ENCODE data around the gene RPAIN.
"Not testable (repeated sequence)": the region's sequence is repeated elsewhere in the genome, so short reads cannot be mapped to it uniquely, and the experiment has no call there.

RPAIN gene

GRCh38 chr17:5422505-5422904 is 2.5 kb downstream of the RPAIN start:
- Histone ChIP-seq H3K36me3 (peaks cover 28% of the 10 kb centered on the region), H3K9me3 (no peaks in the 10 kb centered on the region), H3K4me1 (no peaks in the 10 kb centered on the region), H3K4me3 (ENCODE audit: low read depth, low read length) (no peak overlapping the region), H3K27me3 (no peaks in the 10 kb centered on the region)
- DNase-seq: no peak
- TF ChIP-seq, protein P1, sequence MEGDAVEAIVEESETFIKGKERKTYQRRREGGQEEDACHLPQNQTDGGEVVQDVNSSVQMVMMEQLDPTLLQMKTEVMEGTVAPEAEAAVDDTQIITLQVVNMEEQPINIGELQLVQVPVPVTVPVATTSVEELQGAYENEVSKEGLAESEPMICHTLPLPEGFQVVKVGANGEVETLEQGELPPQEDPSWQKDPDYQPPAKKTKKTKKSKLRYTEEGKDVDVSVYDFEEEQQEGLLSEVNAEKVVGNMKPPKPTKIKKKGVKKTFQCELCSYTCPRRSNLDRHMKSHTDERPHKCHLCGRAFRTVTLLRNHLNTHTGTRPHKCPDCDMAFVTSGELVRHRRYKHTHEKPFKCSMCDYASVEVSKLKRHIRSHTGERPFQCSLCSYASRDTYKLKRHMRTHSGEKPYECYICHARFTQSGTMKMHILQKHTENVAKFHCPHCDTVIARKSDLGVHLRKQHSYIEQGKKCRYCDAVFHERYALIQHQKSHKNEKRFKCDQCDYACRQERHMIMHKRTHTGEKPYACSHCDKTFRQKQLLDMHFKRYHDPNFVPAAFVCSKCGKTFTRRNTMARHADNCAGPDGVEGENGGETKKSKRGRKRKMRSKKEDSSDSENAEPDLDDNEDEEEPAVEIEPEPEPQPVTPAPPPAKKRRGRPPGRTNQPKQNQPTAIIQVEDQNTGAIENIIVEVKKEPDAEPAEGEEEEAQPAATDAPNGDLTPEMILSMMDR (IDR thresholded peaks at IDR 0.05; ENCODE audit: low read depth, low read length): no peak

- no peaks in the 10 kb centered on the region for H3K9me3 ChIP-seq
- H3K36me3 ChIP-seq: peaks cover 43% of the 10 kb centered on the region
- DNase-seq: no peak
- H3K4me3 ChIP-seq (ENCODE audit: low read depth, low read length): no peak overlapping the region
- H3K27me3 ChIP-seq: no peaks in the 10 kb centered on the region
- no peaks in the 10 kb centered on the region for H3K4me1 ChIP-seq
- TF ChIP-seq, protein P1 (IDR thresholded peaks at IDR 0.05; ENCODE audit: low read depth, low read length): no peak
Observed at GRCh38 chr17:5424909-5425308, 4.9 kb downstream of the RPAIN start.

- no peaks in the 10 kb centered on the region for H3K27me3 ChIP-seq
Observed at GRCh38 chr17:5425826-5426225, 5.8 kb downstream of the RPAIN start.

DNA sequence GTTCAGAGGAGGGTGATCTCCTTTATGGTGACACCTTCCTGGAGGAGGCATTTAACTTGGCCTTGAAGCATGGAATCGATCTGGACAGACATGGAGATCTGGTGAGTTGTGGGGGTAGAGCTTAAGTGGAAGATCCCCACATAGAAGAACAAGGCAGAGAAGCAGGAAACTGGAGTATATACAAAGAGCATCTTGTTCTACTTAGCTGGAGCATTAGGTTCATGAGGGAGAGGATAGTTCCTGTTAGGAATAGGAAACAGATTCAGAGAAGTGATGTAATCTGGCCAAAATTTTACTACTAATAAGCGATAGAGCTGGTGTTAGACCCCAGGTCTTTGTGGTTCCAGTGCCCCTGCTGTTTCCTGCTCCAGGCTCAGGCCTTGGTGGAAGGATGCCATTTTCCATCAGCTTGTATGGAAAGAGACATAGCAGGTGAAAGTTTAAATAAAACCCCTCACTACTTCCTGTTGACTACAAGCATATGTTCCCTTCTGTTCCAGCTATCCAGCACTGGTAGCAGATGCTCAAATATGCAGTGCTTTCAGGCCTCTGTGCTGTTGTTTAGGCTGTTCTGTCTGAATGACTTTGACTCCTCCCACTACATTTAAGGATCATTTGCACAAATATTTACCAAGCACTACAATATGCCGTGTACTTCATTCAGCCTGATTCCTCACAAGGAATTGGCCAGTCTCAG is 9.4 kb downstream of the RPAIN start:
- TF ChIP-seq, protein P1 (IDR thresholded peaks at IDR 0.05; ENCODE audit: low read depth, low read length): no peak
- H3K4me3 ChIP-seq (ENCODE audit: low read depth, low read length): no peak overlapping the region
- no peaks in the 10 kb centered on the region for H3K27me3 ChIP-seq
- DNase-seq: no peak
- H3K4me1 ChIP-seq: no peaks in the 10 kb centered on the region
- H3K36me3 ChIP-seq: peaks cover 52% of the 10 kb centered on the region
- no peaks in the 10 kb centered on the region for H3K9me3 ChIP-seq

More at GRCh38 chr17:5425826-5426225, 5.8 kb downstream of the RPAIN start:
- Histone ChIP-seq H3K9me3 (no peaks in the 10 kb centered on the region), H3K4me3 (ENCODE audit: low read depth, low read length) (no peak overlapping the region), H3K4me1 (no peaks in the 10 kb centered on the region), H3K36me3 (peaks cover 45% of the 10 kb centered on the region)
- DNase-seq: no peak
- TF ChIP-seq, protein P1 (IDR thresholded peaks at IDR 0.05; ENCODE audit: low read depth, low read length): no peak

GRCh38 chr17:5430413-5430999 is 10.5 kb downstream of the RPAIN start:
- H3K4me1 ChIP-seq: no peaks in the 10 kb centered on the region
- DNase-seq: no peak
- peaks cover 59% of the 10 kb centered on the region for H3K36me3 ChIP-seq
- TF ChIP-seq, protein P1 (IDR thresholded peaks at IDR 0.05; ENCODE audit: low read depth, low read length): no peak
- no peak overlapping the region for H3K4me3 ChIP-seq (ENCODE audit: low read depth, low read length)
- no peaks in the 10 kb centered on the region for H3K9me3 ChIP-seq
- H3K27me3 ChIP-seq: no peaks in the 10 kb centered on the region

DNA sequence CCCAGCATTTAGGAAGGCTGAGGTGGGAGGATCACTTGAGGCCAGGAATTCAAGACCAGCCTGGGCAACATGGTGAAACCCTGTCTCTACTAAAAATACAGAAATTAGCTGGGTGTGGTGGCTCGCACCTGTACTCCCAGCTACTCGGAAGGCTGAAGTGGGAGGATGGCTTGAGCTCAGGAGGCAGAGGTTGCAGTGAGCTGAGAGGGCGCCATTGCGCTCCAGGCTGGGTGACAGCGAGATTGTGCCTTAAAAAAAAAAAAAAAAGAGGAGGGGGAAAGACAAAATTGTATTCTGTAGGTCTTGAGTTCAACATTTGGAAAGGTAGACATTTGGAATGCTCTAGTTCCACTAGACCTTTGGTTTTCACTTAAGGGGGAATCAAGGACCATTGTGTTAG is 11.3 kb downstream of the RPAIN start:
- not testable (repeated sequence) for DNase-seq; H3K27me3 ChIP-seq; H3K4me3 ChIP-seq (ENCODE audit: low read depth, low read length); H3K9me3 ChIP-seq; H3K4me1 ChIP-seq
- peaks cover 55% of the 10 kb centered on the region for H3K36me3 ChIP-seq

Data from BE2C (cell line).